AG04449 (cell line): ENCODE measurements around the gene TEKTIP1.

Experiments
- CTCF ChIA-PET: fragments of 350-600 bp; formaldehyde crosslinking; extraction: SDS; loops from one replicate; lab custom pipeline; 2021; ENCODE audit warnings: antibody characterized with exemption; lab: Yijun Ruan, JAX
- POLR2A ChIA-PET: fragments of 400-600, 350-600 bp; formaldehyde crosslinking; extraction: SDS; loops from one replicate; lab custom pipeline; 2020; ENCODE audit warnings: antibody characterized with exemption, inconsistent platforms; lab: Yijun Ruan, JAX
- DNase-seq: peaks from one replicate; pipeline ENCODE4 v3.0.0-alpha.2; 2010; ENCODE audit warnings: low read depth, low spot score
- H3K4me3 ChIP-seq: 2 replicates; pipeline ENCODE4 v1.5.1; 2011; ENCODE audit warnings: low read depth, mild to moderate bottlenecking, control low read depth, low read length
- CTCF ChIP-seq: IDR thresholded peaks from one replicate; pipeline ENCODE4 v1.5.1; 2011; ENCODE audit warnings: mild to moderate bottlenecking, moderate library complexity, low read length, control low read depth, inconsistent platforms; ENCODE audit not compliant: insufficient read depth; ENCODE audit errors: missing control alignments

Gene TEKTIP1

DNA sequence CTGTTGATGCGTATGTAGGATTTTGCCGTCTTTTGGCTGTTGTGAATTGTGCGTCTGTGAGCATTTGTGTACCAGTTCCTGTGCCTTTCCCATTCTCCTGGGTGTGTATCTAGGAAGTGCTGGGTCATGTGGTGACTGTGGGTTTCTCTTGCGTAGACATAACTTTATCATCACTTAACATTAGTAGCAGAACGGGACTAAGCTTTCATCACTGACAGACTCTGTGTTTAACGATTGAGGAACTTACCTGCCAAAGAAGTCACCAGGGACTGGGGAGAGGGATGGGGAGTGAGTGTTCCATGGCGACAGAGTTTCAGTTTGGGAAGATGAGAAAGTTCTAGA is 17.9 kb upstream of the TEKTIP1 start:
- POLR2A ChIA-PET: no interaction called here
- CTCF ChIA-PET: interaction anchor here (3.0 kb wide), 1 partner anchor 24 kb away, joined by 7 read pairs; no protein-coding TSS in a partner anchor
- no peak for DNase-seq
- H3K4me3 ChIP-seq: no peak overlapping the region
- no peak for TF ChIP-seq CTCF

- DNase-seq: no peak
- TF ChIP-seq CTCF: no peak
- ChIA-PET POLR2A (no interaction called here), CTCF (interaction anchor here (0.6 to 3.0 kb wide), 2 partner anchors 22 to 25 kb away, joined by 3 to 7 read pairs; no protein-coding TSS in a partner anchor)
- no peak overlapping the region for H3K4me3 ChIP-seq
Measured at GRCh38 chr19:3522421-3523360, 16.3 kb upstream of the TEKTIP1 start.

GRCh38 chr19:3523361-3524077 is 15.5 kb upstream of the TEKTIP1 start:
- no peak overlapping the region for H3K4me3 ChIP-seq
- TF ChIP-seq CTCF: no peak
- ChIA-PET CTCF (interaction anchor here (0.6 to 1.3 kb wide), 2 partner anchors 21 to 25 kb away, joined by 3 to 5 read pairs; no protein-coding TSS in a partner anchor), POLR2A (no interaction called here)
- no peak for DNase-seq

DNA sequence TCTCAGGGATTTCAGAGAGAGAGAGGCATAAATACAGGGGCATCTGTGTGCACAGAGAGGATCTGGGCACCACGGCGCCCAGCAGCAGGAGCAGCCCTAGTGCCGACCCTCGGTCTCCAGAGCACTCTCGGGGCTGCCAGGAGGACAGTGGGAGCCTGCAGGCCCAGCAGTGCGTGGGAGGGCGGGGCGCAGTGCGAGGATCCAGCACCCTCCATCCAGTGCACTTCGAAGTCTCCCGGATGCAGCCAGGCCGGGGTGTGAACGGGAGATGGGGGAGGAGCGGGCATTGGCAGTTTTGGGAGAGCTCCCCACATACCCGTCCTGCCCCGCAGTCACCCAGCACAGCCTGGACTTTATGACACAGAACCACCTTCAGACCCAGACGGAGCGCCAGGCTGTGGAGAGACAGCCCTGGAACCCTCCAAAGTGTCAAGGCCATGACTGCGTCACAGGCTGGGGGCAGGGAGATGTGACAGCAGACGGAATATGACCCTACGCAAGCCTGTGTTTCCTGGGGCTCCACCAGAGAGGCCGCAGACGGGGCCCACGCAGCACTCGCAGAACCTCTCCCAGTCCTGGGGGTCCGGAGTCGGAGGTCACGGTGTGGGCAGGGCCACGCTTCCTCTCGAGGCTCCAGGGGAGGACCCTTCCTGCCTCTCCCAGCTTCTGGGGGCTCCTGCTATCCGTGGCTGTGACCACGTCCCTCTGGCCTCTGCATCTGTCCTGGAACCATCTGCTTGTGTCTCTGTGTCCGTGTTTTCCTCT is 14.7 kb upstream of the TEKTIP1 start:
- ChIA-PET POLR2A (no interaction called here), CTCF (interaction anchor here (1.3 kb wide), 1 partner anchor 21 kb away, joined by 5 read pairs; no protein-coding TSS in a partner anchor)
- no peak for DNase-seq
- H3K4me3 ChIP-seq: no peak overlapping the region
- TF ChIP-seq CTCF: no peak

DNA sequence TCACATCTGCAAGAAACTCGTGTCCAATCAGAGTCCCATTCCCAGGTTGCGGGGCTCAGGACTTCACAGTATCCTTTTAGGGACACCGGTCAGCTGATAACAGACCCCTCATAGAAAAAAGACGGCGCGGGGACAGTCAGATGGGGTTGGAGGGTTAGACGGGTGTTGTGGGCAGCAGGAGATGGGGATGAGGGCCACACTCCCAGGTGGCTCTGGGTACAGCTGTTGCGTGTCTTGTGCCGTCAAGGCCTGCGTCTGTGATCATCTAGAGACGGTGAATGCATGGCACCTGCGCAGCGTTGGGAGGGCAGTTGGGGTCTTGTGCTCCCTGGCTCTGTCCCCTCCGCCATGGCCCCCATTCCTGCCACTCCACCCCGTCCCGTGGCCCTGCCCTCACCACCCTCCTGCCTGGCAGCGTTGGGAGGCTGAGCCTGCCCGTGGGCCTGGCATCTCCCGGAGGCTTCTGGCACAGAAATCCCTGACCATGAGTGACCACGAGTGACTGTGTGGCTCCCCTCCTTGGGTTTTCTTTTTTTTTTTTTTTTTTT is 14.0 kb upstream of the TEKTIP1 start:
- no peak for DNase-seq

More for the DNA sequence above, 14.0 kb upstream of the TEKTIP1 start:
- H3K4me3 ChIP-seq: no peak overlapping the region
- no peak for TF ChIP-seq CTCF
- CTCF ChIA-PET: interaction anchor here (1.3 kb wide), 1 partner anchor 20 kb away, joined by 5 read pairs; no protein-coding TSS in a partner anchor
- POLR2A ChIA-PET: no interaction called here
